HG03565 (cell line): Measurements from ENCODE around the gene MYADML2.
"Not testable (repeated sequence)": the region's sequence is repeated elsewhere in the genome, so short reads cannot be mapped to it uniquely, and the experiment has no call there.

Experiments
- ATAC-seq: cut with Tn5 transposase; IDR thresholded peaks from one replicate; pipeline ENCODE4 v1.9.1; 2021; ENCODE audit warnings: mild to moderate bottlenecking, moderate library complexity; ENCODE audit not compliant: unreplicated experiment

MYADML2 gene, protein sequence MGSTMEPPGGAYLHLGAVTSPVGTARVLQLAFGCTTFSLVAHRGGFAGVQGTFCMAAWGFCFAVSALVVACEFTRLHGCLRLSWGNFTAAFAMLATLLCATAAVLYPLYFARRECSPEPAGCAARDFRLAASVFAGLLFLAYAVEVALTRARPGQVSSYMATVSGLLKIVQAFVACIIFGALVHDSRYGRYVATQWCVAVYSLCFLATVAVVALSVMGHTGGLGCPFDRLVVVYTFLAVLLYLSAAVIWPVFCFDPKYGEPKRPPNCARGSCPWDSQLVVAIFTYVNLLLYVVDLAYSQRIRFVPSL

DNA sequence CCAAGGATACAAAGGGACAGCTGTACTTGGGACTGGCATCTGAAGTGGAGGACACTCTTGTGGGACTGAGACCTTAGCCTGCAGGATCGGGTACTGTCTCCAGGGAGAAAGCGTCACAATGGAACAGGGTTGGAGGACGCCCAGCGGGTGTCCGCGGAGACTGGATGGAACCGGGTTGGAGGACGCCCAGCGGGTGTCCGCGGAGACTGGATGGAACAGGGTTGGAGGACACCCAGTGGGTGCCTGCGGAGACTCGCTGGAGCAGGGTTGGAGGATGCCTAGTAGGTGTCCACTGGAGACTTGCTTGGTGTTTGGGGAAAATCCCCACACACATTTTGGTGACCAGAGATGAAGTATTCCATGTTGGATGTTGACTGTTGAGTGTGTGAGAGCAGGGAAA lies at the start of gene MYADML2:
Gene MYADML2 (minus strand): TSS at position 45 of the 400 bp plus-strand sequence. CDS start 5,492 bp downstream, outside the sequence.
- no peak for ATAC-seq

GRCh38 chr17:81996232-81996756 lies 49.3 kb upstream of the MYADML2 start:
- no peak for ATAC-seq

GRCh38 chr17:81995463-81996231 lies 48.6 kb upstream of the MYADML2 start:
- ATAC-seq: no peak

DNA sequence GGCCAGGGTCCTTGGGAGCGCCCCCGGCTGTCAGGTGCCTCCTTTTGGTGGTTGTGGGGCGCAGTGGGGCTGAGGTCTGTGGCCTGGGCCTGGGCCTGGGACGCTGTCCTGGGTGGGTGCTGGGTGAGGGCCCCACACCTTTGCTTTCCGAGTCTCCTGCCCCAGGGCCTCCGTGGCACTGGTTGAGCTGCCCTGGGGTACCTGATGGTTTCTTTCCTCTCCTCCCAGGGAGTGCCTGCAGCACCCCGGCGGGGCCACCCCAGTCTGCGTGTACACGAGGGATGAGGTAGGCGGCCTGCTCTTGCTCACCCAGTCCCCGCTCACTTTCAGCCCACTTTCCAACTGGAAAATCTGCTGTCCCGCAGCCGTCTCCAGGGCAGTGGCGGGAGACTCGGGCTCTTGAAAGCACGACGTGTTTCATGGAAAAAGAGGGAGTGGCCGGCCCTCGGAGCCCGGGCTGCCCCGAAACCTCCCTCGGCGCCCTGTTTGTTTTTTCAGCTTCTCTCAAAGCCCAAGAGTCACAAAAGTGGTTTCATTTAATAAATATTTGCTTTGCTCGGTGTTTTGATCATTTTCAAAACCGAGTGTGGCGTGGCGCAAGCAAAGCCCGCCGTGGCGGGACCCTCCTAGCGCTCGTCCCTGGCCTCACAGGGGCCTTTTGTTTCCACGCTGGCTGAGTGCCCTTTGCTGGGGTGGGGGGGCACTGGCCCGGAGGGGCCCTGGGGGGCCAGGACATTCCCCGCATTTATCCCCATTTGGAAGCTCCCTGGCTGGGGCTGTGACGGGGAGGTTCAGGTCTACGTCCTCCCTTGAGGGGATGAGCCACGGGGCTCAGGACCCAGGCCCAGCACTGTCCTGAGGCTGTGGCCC lies 47.8 kb upstream of the MYADML2 start:
- ATAC-seq: no peak

- ATAC-seq: no peak
Measured at GRCh38 chr17:81993729-81994592, 46.9 kb upstream of the MYADML2 start.

DNA sequence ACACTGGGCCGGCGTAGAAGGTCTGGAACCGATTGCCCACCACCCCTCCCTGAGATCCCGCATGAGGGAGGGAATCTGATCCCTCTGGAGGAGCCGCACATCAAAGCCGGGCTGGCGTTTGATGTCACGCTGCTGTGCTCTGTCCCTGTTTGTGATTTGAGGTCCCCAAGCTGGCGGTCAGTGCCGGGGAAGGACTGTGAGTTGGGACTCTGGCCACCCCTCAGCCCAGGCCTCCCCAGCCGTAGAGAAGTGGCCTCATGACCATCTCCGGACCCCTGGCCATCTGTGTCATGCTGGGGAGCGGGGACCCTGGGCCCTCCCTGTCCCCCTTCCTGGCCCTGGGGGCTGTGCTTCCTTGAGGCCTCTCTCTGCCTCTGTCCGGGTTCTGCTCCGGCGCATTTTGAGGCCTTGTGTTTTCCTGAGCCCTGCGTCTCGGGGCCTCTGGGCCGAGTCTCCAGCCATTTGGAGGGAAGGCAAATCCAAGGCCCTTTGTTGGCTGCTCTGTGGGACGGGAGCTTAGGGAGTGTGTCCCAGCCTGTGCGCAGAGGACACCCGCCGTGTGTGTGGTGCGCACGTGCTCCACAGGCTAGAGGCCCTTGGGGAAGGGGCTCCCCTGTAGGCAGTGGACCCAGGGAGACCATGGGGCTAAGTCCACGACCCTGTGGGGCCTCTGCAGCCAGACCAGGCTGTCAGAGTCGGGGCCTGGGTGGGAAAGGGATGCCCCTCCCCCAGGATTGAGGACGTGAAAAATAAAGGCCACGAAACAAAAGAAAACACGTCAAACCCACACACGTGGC lies 45.5 kb upstream of the MYADML2 start:
- ATAC-seq: no peak

DNA sequence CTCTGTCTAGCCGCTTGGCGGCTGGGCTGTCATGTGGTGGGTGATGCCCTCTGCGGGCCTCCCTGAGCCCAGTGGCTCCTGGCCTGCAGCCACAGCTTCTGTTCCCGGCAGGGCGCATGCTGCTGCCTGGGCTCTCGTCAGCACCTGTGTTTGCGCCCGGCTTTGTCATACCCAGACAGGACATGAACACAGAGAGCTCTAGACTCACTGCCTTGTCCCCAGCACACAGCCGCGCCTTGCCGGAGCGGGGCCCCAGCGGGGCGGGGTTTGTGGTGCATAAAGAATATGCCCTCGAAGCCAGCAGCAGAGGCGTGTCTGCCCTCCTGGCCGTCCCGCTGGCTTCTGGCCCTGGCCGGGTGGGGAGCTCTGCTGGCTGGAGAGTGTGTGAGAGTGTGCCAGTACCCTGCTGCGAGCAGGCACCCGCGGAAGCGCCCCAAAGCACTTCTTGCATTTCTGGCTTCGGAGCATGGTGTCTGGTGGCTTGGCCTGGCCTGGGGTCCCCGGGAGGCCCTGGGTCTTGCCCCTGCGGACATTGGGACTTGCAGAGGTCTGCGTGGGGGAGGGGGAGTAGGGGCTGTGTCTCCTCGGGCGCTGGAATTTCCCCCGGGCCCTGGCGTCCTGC lies 44.8 kb upstream of the MYADML2 start:
- ATAC-seq: no peak

- ATAC-seq: no peak
Measured at GRCh38 chr17:81990836-81991683, 44.0 kb upstream of the MYADML2 start.

DNA sequence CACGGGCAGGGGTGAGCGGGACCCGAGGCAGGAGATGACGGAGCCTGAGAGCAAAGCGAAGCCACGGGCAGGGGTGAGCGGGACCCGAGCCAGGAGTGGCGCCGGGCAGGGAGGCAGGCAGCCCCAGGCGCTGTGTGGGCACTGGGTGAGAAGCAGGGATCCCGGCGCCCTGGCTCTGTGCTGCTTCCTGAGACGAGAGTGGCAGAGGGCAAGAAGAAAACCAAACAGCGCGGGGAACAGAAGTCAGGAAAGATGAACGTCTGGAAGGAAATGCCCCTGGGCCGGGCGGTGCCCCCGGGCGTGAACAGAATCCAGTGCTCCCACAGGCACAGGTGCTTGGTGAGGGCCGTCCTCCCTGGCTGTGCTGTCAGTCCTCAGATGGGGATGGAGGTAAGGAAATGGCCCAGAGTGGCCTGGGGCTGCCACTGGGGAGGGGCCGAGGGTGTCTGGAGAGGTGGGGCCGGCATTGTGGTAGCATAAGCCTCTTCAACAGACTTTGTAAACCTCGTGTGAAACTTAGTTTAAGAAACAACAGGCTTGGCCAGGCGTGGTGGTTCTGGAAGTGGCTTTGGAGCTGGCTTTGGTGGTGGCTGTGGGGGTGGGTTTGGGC lies 40.2 kb upstream of the MYADML2 start:
- ATAC-seq: no peak

DNA sequence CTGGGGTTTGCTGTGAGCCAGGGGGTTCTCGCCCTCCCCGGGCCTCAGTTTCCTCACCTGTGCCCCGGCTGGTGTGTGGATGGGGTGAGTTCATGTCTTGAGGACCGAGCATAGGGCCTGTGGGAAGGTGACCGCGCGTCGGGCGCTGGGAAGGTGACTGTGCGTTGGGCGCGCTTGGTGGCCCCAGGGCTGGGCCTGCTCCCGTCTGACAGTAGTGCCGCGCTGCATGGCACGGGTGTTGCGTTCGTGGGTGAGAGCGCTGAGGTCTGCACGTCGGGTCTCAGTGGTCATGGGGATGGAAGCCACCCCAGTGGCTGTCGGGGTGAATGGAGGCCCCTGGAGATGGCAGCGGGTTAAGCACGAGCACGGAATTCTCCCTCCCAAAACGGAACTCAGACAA lies 39.6 kb upstream of the MYADML2 start:
- no peak for ATAC-seq

GRCh38 chr17:81984773-81985410 lies 37.9 kb upstream of the MYADML2 start:
- ATAC-seq: no peak

- no peak for ATAC-seq
Measured at GRCh38 chr17:81983639-81984373, 36.8 kb upstream of the MYADML2 start.

DNA sequence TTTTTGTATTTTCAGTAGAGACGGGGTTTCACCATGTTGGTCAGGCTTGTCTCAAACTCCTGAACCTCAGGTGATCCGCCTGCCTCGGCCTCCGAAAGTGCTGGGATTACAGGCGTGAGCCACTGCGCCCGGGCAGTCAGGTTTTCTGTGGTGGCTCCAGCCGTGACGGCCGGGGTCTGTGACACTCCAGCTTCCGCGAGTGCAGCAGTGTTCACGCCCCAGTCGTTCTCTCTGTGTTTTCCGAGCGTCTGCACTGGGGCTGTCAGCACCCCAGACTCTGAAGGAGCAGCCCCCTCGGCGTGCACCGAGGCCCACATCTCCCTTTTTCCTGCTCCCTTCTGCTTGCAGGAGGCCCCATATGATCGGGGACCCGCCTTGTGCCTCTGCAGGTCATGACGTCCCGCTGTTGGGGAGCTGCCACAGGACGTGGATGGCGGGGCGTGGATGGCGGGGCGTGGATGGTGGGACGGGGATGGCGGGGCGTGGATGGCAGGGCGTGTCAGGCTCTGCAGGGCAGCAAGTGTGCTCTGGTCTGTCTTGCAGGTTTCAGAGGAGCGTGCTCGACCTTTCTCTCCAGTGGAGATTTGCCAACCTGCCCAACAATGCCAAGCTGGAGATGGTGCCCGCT lies 36.1 kb upstream of the MYADML2 start:
- ATAC-seq: no peak

- ATAC-seq: not testable (repeated sequence)
Measured at GRCh38 chr17:81981511-81981910, 34.5 kb upstream of the MYADML2 start.

GRCh38 chr17:81980707-81981343 lies 33.8 kb upstream of the MYADML2 start:
- ATAC-seq: no peak
